ELR (cell line): ENCODE measurements around the gene HS3ST2.
"Not testable (repeated sequence)": the region's sequence is repeated elsewhere in the genome, so short reads cannot be mapped to it uniquely, and the experiment has no call there.

ENCODE experiments used
- DNase-seq: peaks from one replicate; pipeline ENCODE4 v3.0.0-alpha.2; 2015; ENCODE audit warnings: low read depth

Gene HS3ST2

GRCh38 chr16:22932032-22932771 is 118.2 kb downstream of the HS3ST2 start:
- no peak for DNase-seq

- DNase-seq, result no peak
Observed at GRCh38 chr16:22933173-22933572, 119.2 kb downstream of the HS3ST2 start.

- no peak for DNase-seq
Observed at GRCh38 chr16:22934786-22935185, 120.8 kb downstream of the HS3ST2 start.

GRCh38 chr16:22937169-22937568 is 123.2 kb downstream of the HS3ST2 start:
- no peak for DNase-seq

- DNase-seq, result no peak
Observed at GRCh38 chr16:22938647-22939046, 124.7 kb downstream of the HS3ST2 start.

GRCh38 chr16:22939744-22940363 is 125.9 kb downstream of the HS3ST2 start:
- DNase-seq, result not testable (repeated sequence)

GRCh38 chr16:22941970-22942501 is 128.1 kb downstream of the HS3ST2 start:
- DNase-seq, result no peak

GRCh38 chr16:22942811-22943210 is 128.8 kb downstream of the HS3ST2 start:
- no peak for DNase-seq

- DNase-seq, result no peak
Observed at GRCh38 chr16:22945361-22945760, 131.4 kb downstream of the HS3ST2 start.

GRCh38 chr16:22946433-22946832 is 132.5 kb downstream of the HS3ST2 start:
- DNase-seq, result no peak

- peak; percentile 0 for DNase-seq
Observed at GRCh38 chr16:22948058-22948602, 134.2 kb downstream of the HS3ST2 start.

- peak; percentile 59 for DNase-seq
Observed at GRCh38 chr16:22948603-22949368, 134.8 kb downstream of the HS3ST2 start.

GRCh38 chr16:22955461-22956070 is 141.6 kb downstream of the HS3ST2 start:
- no peak for DNase-seq

- DNase-seq, result no peak
Observed at GRCh38 chr16:22961206-22961605, 147.2 kb downstream of the HS3ST2 start.

- DNase-seq, result no peak
Observed at GRCh38 chr16:22962905-22963304, 148.9 kb downstream of the HS3ST2 start.
